ENCODE results near the gene MLNR.

Gene MLNR

DNA sequence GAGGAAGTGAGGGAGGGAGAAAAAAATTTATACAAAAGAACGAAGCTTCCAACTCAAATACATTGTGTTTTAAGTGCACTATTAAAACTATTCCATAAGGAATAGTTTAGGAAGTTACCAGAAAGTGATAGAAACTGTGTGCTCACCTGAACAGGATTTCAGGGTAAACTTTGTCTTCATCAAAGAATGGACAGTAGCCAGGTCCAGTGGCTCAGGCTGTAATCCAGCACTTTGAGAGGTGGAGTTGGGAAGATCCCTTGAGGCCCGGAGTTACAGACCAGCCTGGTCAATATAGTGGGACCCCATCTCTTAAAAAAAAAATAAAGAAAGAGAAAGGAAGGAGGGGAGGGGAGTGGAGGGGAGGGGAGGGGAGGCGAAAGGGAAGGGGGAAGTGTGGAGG is 14.6 kb downstream of the MLNR start:
- DNase-seq: no peak

DNA sequence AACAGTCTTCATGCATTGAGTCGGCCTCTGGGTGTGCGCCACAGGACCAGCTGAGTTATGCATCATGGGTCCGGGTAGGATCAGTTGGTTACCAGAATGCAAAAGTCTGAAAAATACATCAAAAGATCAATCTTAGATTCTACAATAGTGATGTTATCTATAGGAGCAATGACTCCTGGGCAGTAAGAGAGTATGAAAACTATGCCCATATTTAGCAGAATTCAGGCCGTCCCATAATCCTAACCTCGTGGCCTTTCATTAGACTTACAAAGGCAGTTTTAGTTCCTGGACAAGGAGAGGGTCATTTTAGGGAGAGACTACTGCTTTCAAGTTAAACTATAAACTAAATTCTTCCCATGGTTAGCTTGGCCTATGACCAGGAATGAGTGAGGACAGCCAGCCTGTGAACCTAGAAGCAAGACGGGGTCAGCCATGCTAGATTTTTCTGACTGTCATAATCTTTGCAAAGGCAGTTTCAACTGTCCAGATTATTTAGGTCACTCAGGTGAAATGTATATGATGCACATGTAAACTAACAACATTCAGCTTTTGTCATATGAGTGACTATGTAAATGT is 15.8 kb downstream of the MLNR start:
- no peak for DNase-seq

GRCh38 chr13:49238621-49239020 is 18.5 kb downstream of the MLNR start:
- DNase-seq: no peak

DNA sequence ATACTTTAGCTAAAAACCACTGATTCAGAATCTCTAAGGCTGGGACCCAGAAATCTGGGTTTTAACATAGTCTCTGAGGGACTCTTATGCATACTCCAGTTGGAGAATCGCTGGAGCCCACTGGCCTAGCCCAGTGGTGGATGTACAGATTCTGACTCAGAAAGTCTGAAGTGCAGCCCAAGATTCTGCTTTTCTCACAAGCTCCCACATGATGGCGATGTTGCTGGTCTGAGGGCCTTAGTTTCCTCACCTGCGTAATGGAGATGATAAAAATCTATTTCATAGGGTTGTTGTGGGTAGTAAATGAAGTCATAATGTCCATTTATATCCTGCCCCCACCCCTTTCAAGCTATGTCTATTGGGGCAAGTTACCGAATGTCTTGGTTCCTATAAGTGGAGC is 19.9 kb downstream of the MLNR start:
- peak; percentile 46 for DNase-seq

DNA sequence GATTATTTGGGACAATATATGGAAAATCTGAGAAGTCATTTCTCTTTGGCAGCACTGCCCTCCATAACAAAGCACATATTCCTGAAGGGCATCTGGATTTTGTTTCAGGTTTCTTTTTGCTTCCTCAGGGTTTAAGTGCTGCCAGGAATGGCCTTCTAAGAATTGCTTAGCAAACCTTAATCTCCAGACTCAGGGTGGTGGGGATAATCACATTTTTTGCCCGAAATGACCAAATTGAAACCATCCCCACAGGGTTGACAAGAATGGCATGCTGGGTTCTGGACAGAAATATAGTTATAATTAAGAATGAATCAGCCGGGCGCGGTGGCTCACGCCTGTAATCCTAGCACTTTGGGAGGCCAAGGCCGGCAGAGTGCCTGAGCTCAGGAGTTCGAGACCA is 21.2 kb downstream of the MLNR start:
- no peak for DNase-seq

GRCh38 chr13:49245101-49245500 is 25.0 kb downstream of the MLNR start:
- DNase-seq: no peak

DNA sequence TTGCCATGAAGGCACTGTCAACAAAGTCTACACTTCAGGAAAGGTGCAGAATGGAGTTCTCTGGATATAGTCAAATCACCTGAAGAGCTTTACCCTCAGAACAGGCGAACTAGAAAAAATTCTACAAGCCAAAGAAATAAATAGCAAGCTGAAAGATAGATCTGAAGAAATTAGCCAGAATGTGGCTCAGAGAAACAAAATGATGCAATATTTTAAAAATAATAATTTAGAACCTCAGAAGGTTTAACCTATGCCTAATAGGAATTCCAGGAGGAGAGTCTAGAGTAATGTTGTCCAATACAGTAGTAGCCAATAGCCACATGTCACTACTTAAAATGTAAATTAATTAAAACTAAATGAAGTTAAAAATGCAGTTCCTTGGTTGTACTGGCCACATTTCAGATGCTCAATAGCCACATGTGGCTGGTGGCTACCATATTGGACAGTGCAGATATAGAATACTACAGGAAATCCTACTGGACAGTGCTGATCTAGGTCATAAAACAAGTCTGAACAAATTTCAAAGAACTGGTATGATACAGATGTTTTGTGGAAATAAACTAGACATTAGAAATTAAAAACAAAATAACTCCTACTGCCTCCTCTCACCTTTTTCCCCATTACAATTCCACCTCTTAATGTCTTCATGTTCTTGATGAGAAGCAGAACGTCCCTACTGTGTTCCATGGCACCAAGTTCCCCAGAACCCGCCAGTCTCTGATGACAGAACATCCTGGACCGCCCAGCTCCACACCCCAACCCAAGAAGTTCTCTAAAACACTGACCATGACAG is 26.9 kb downstream of the MLNR start:
- no peak for DNase-seq

DNA sequence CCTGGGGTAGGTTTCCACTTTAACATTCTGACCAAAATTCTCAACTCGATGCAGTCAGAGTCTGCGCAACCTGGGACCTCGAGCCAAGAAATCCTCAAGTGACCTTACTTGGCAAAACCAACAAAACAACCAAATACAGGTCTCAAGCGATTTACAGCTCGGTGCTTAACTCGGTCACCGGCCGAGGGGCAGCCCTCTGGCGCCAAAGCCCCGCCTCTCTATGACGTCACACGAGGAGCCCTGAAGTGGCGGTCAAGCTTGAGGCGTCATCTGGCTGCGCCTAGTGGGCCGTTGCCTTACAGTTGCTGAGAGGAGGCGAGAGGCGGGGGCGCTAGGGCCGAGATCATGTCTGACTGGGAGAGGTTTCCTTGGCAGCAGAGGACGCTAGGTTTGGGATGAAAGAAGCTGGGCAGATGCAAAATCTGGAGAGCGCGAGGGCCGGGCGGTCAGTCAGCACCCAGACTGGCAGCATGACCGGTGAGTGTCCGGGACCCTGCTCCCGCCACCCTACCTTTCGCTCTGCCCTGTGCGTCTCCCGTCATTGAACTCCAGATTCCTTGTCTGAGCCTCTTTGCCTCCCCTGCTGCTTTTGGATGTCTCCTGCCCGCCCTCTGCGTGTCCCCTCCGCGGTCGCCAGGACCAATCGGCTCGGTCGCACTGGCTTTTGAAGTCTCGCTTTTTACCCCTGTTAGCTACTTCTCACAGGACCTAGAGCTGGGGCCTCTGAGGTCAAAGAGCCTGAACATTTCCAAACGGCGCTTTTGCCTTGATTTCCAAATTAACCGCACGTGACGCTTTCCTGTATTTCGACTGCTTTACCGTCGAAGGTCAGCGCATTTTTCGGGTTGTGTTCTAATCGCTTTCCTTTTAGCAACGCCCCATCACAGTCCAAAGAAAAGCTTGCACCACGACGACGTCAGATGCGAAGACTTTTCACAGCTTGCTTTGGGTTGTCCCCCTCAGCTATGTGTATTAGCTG is 27.8 kb downstream of the MLNR start, which contains the start of gene CDADC1:
Gene CDADC1, plus strand, starts transcription at position 283 of the 979 bp plus-strand sequence. Its CDS starts 113 bp downstream, at position 396.
- DNase-seq: peak; percentile 92

DNA sequence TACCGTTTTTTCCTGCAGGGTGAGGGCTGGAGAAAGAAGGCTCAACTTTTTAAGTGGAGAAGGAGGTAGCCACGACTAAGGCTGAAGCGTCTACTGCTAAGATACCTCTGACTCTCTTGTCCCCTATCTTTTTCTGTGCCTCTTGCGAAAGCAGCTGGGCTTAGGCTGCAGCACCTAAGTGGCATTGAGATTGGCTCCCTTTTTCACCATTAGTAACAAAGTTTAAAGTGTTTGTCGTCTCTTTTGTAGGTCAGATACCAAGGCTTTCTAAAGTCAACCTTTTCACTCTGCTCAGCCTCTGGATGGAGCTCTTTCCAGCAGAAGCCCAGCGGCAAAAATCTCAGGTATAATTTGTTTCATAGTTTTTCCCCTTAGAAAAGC is 28.5 kb downstream of the MLNR start:
- no peak for DNase-seq

DNA sequence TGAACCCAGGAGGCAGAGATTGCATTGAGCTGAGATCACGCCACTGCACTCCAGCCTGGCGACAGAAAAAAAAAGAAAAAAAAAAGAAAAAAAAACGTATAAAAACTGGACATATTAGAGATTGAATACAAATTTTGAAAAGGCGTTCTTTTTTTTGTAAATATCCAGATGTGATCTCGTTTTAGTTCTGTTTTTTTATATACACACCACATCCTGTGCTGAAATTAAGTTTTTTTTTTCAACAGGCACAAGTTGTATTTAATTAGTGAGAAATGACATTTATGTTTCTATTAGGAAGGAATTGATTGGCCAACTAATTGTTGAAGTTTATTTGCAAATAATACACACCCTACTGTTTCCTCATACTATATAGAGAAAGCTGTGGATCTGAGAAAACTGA is 31.2 kb downstream of the MLNR start:
- no peak for DNase-seq

GRCh38 chr13:49253310-49253709 is 33.2 kb downstream of the MLNR start:
- DNase-seq: no peak

GRCh38 chr13:49254007-49254406 is 33.9 kb downstream of the MLNR start:
- DNase-seq: no peak

- no peak for DNase-seq
These were observed 36.7 kb downstream of the MLNR start for GRCh38 chr13:49256841-49257240.

DNA sequence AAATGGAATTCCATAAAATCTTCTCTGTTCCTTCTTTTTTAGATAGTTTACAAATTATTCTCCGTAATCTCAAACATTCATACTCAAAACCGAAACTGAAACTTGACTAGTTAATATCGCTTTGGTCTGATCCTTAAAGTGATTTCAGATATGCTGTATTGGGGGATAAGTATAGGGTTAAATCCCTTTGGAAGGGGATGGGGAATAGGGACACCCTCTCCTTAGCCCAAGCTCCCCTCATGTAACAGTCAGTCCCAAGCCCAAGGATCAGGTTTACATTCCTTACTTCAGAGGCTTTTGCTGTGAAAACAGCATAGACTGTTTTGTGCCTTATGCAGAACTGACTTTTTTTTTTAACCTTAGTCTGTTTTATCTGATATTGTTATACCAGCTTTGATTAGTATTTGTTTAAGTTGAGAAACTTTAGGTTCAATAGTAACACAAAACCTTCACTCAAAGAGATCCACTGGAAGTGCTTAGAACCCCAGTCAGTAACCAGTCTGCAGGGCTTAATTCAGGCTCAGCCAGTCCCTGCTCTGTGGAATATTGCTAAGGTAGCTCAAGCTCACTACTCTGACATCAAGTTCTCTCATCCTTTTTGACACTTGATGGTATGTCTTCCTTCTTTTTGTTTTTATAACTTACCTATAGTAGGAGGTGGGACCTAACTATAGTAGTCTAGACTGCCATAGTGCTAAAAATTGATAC is 38.1 kb downstream of the MLNR start:
- DNase-seq: no peak

DNA sequence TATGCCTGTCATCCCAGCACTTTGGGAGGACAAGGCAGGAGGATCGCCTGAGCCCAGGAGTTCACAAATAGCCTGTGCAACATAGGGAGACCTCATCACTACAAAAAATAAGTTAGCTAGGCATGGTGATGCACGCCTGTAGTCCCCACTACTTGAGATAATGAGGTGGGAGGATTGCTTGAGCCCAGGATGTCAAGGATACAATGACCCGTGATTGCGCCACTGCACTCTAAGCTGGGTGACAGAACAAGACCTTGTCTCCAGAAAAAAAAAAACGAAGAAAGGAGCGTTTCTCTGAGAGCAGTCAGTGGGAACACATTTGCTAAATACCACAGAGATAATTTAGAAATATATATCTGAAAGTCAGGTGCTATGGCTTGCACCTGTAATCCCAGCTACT is 39.4 kb downstream of the MLNR start:
- no peak for DNase-seq

DNA sequence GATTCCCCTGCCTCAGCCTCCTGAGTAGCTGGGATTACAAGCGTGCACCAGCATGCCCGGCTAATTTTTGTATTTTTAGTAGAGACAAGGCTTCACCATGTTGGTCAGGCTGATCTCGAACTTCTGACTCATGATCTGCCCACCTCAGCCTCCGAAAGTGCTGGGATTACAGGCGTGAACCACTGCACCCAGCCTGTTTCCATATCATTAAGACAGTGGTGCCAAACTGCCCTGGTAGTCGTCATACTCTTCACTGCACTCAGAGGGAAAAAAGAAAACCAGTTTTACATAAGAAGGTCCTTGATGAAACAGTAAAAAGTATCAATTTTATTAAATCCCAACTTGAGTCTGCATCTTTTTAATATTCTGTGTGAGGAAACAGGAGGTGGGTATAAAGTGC is 42.5 kb downstream of the MLNR start:
- no peak for DNase-seq

DNA sequence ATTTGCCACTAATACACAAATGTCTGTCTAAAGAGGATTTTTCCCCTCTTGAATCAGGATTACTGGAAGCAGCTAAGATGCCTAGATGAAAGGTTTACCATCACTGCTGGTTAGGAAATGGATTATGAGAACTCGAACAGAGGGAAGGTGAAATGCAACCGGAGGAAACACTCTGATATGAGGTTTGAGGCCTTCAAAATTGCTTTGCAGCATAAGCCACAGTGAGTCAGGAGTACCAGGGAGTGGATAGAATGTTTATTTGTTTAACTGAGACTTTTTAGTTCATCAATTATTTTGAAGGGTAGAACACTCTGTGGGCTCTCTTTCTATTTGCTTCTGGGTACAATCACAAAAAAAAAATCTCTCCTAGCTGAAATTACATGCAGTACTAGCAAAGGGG is 45.7 kb downstream of the MLNR start:
- no peak for DNase-seq

DNA sequence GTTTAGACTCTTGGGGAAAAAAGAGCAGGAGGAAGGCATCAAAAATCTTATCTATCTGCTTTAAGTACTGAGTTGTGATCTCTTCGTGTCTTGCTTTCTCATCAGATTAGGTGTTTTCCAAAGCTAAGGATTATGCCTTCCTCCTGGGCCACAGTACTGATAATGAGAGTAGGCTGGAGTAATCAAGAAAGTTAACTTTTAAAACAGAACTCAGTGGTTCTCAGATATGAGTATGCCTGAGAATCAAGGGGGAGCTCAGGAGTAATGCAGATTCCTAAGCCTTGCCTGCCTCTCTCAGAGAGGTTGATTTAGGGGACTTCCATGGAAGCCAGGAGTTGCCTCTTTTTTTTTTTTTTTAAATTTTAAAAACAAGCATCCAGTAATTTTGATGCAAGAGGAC is 51.1 kb downstream of the MLNR start:
- no peak for DNase-seq

Measured in stimulated activated CD4-positive, alpha-beta T cell treated with anti-CD3 and anti-CD28 coated beads, Interleukin-4, amount 100 ng/mL, for 24 hours (primary cell).